Endometrial microvascular endothelial cells (primary cell): ENCODE data around the gene SBF2. TPM values are rescaled to one million over a fixed set of nuclear protein-coding genes. Genes with fewer than 3 reads are reported as not detected.
"Not testable (repeated sequence)": the region's sequence is repeated elsewhere in the genome, so short reads cannot be mapped to it uniquely, and the experiment has no call there.

Experiments used
- in situ Hi-C: cut with HindIII; loops from 2 replicates; pipeline ENCODE4 v1.10.0; 2017; ENCODE audit warnings: low sequenced_read_pairs, low pct_unique_long_range_greater_than_20kb; ENCODE audit errors: inconsistent ontology term
- total RNA-seq: library from RNA; depleted of rRNA; stranded (reverse); fragments of >200 nt; gene quantifications from one replicate; pipeline ENCODE4 v1.2.3, GENCODE V29; 2015; ENCODE audit errors: inconsistent ontology term

The SBF2 gene
- total RNA-seq, 1 donor from 2014 or later = 26.6 TPM

DNA sequence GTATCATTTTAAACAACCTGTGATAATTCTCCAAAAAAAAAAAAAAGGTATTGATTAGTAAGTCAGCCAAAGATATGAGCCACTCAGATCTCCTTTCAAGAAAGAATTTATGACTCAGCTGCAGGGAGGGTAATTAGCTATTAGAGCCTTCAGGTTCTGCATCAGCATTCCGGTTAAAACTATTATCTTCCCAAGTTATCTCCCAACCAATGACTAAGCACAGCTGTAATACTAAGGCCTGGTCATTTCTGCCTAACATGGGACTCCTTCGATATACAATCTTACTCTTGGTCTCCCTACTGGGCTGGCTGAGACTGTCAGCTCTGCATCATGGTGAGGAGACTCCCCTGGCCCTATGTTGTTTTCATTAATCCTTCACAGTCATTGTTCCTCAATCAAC lies 60.4 kb downstream of the SBF2 start:
- in situ Hi-C loops = no loop called here

- in situ Hi-C loops = no loop called here
Measured at GRCh38 chr11:10232756-10233155, 61.3 kb downstream of the SBF2 start.

GRCh38 chr11:10231803-10232202 lies 62.2 kb downstream of the SBF2 start:
- in situ Hi-C loops = not testable (repeated sequence)

GRCh38 chr11:10225553-10225952 lies 68.5 kb downstream of the SBF2 start:
- in situ Hi-C loops = no loop called here

DNA sequence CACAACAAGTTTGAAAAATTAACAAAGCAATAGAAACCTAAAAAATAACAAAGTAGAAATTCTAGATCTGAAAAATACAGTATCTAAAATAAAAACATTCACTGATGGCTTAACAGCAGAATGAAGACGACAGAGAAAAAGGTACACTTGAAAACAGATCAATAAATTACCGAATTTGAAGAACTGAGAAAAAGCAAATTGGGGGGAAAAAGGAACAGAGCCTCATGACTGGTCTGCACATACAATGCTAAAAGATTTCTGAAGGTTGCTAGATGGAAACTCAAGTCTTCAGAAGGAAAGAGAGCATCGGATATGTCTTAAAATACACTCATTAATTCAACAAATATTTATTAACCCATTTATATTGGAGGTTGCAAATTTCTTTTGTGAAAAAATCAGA lies 71.6 kb downstream of the SBF2 start:
- in situ Hi-C loops = no loop called here

DNA sequence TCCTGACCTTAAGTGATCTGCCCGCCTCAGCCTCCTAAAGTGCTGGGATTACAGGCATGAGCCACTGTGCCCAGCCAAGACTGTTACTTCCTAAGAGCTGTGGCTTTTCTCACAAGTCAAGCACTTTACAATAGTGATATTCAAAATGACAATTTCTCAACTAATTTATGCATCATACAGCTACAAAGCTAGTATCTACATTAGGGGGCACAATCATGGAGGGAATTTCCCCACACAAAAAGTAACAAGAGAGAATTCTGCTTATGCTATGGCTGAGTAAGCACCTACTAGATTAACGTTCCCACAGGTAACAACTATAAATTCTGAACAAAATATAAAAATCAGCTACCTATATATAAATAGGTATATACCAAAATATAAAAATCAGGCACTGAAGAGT lies 72.7 kb downstream of the SBF2 start:
- in situ Hi-C loops = no loop called here

- in situ Hi-C loops = no loop called here
Measured at GRCh38 chr11:10211470-10211869, 82.5 kb downstream of the SBF2 start.

DNA sequence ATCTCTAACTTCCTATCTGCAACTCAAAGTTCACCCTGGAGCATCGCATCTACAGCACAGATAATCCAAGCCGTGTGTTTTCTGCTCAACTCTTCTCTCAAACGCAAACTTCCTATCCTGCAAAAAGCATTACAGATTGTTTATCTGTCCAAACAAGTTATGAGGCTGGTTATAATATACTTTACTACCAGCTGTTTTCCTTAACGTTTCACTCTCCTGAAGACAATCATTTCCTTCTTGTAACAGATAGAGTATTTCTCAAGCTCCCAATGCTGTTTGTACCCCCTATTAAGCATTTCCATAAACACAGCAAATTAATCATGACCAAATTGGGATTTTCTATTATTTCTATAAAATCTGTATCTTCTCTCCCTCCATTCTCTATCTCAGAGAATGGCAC lies 84.7 kb downstream of the SBF2 start:
- in situ Hi-C loops = no loop called here

- in situ Hi-C loops = no loop called here
Measured at GRCh38 chr11:10208131-10208575, 85.9 kb downstream of the SBF2 start.

DNA sequence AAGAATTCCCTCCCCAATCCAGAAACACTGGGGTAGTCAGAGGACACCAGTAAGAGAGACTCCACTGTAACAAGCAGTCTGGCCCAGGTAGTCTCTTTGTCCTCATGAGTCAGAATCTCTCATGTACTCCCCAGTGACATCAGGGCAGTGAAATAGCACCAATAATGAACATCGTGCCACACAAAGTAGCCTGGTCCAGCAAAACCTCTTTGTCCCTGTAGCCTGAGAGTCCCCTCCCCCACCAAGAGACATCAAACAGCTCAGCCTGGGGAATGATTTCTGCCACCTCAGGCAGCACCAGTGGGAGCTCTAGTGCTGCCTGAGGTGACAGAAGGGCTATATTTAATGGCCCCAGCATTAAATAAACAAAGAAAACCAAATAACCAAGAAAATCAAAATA lies 88.1 kb downstream of the SBF2 start:
- in situ Hi-C loops = no loop called here

DNA sequence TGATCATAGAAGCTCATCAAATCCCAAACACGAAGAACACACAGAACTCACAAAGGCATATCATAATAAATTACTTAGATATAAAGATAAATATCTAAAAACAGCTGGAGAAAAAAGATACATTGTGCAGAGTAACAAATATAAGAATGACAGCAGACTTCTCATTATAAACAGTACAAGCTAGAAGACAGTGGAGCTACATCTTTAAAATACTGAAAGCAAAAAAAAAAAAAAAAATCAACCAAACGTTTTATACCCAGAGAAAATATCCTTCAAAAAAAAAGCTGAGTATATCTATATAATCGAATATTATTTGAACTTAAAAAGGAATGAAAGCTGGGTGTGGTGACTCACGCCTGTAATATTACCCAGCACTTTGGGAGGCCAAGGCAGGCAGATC lies 90.0 kb downstream of the SBF2 start:
- in situ Hi-C loops = no loop called here

- in situ Hi-C loops = no loop called here
Measured at GRCh38 chr11:10201343-10201742, 92.7 kb downstream of the SBF2 start.

DNA sequence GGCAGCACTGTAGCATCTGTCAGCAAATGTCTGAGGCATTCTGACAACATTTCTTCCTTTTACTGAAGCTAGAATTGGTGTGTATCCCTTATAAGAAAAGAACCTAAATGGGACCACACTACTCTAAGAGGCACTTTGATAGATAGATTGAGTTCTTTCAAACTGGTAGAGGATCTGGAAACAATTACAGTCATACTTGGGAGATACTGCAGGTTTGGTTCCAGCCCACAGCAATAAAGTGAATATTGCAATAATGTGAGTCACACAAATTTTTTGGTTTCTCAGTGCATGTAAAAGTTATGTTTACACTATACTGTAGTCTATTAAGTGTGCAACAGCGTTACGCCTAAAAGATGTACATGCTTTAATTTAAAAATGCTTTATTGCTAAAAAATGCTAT lies 96.9 kb downstream of the SBF2 start:
- in situ Hi-C loops = no loop called here

DNA sequence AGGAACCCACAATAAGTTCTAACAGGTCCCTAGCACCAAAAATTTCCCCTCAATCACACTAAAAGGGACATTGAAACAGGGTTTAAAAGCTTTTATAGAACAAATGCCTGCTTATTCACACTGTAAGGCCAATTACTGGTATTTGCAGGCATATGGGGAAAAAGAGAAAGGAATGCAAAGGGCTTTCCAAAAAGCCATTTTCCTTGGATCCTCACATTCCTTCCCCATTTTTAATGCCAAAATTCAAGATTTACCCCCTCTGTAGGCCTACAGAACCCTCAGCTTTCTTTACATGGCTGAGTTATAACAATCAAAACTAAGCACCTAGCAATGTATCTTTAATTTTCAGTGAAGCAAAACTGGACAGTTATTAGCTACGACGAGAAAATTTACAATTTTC lies 102.0 kb downstream of the SBF2 start:
- in situ Hi-C loops = no loop called here

DNA sequence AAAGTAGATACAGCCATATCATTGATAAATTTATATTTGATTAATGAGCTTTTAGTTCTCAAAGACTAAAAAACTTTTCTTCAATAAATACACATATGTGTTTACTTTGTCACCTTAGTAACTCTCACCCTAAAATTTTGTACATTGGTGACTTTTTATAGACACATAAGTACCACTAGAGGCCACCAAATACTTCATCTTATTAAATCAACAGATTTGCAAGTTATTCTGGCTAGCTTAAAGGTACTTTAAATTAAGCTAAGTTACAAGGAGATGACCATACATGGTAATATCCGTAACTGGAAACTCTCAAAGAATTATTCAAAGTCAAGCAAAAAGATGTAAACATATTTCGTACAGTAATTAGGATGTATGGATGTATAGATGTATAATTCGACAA lies 112.2 kb downstream of the SBF2 start:
- in situ Hi-C loops = no loop called here

- in situ Hi-C loops = no loop called here
Measured at GRCh38 chr11:10164621-10165020, 129.4 kb downstream of the SBF2 start.

GRCh38 chr11:10162222-10162621 lies 131.8 kb downstream of the SBF2 start:
- in situ Hi-C loops = no loop called here

- in situ Hi-C loops = no loop called here
Measured at GRCh38 chr11:10160350-10160749, 133.7 kb downstream of the SBF2 start.

- in situ Hi-C loops = no loop called here
Measured at GRCh38 chr11:10158461-10158860, 135.6 kb downstream of the SBF2 start.

- in situ Hi-C loops = no loop called here
Measured at GRCh38 chr11:10155793-10156490, 138.1 kb downstream of the SBF2 start.

DNA sequence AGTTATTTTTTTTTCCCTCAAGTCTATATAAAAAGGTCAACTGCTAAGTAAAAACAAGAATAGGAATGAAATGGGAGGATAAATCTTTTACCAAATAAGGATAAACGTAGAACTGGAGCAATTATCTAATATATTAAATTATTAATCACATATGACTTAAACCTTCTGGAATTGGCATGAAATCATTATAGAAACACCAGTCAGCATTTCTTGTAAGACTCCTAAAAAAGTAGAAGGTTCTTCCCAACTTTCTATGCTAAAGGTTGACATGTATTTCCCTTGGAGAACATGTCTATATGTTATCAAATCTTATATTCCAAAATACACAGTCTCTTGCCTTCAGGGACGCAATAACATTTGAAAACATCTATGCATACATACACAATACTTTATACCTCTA lies 143.2 kb downstream of the SBF2 start:
- in situ Hi-C loops = no loop called here
